Gastrocnemius medialis (tissue), 4 donors: ENCODE data around the gene AFAP1L2.

Experiments used
- CTCF ChIP-seq, 5 experiments: fragments of 450-650 bp in 3 of 5; fragments of 200-600 bp in 2 of 5; sonication (generic) in 2 of 5; IDR thresholded peaks in 4 of 5; conservative IDR thresholded peaks in 1 of 5; 1 replicate in 4 of 5; 2 replicates in 1 of 5; pipeline ENCODE4 v1.5.1; 2016 to 2019; ENCODE audit warnings: antibody characterized with exemption in 5 of 5, mild to moderate bottlenecking in 3 of 5, moderate library complexity in 3 of 5
- POLR2A ChIP-seq, 2 donors: fragments of 450-650 bp; IDR thresholded peaks; one replicate each; pipeline ENCODE4 v1.6.1; 2017; ENCODE audit warnings: antibody characterized with exemption in 2 of 2, mild to moderate bottlenecking in 2 of 2, moderate library complexity in 2 of 2

DNA sequence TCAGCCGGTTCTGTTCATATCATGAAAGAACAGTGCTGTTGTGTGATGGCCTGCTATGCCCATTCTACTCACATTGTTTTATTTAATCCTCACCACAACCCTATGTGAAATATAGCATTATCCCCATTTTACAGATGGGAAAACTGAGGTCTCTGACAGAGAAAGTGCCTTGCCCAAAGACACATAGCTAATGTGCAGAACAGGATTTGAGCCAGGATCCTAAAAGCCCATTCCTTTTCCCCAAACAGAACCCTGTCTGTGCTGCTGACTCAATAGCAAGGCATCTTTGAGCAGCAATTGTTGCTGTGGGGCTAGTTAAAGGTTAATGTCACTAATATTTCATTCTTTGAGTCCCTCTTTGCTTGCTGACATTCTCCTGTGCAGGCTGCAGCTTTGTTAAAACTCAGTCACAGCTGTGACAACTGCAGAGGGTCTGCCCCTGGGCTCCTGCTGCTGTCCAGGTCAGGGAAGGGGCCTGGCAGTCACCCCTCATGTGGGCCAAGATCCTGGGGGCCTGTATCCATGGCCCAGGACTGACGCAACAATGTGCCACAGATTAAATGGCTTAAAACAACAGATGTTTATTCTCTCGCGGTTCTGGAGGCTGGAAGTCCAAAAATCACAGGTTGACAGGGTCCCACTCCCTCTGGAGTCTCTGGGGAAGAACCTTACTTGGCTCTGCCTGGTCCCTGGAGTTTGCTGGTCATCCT lies 40.4 kb downstream of the AFAP1L2 start:
- TF ChIP-seq CTCF (IDR thresholded peaks at IDR 0.05 in 4 of 5, conservative IDR thresholded peaks at IDR 0.05 in 1 of 5) (no peak), POLR2A (IDR thresholded peaks at IDR 0.05) (no peak)
